Measurements from ENCODE around the gene PIEZO1. TPM values are rescaled to one million over a fixed set of nuclear protein-coding genes. Genes with fewer than 3 reads are reported as not detected.

Gene PIEZO1
- total and polyA plus RNA-seq, 11 donors: 14.2 to 59.7 (median 31.2) TPM

GRCh38 chr16:88783391-88784073 is 1.5 kb downstream of the PIEZO1 start:
- H3K27ac ChIP-seq: peak overlapping the region; percentile 77 to 95 (median 88)
- H3K4me3 ChIP-seq: peak overlapping the region; percentile 56 to 92 (median 70)
- 46 to 54% (median 50%) methylated on average over 11 to 27 of the region's 27 CpGs for WGBS, 4 donors
- no peak for TF ChIP-seq CTCF (IDR thresholded peaks at IDR 0.05)
- TF ChIP-seq POLR2A (IDR thresholded peaks at IDR 0.05): no peak
- DNase-seq (no peak), ATAC-seq (peak in 3 of 4 donors; percentile 18 to 43 (median 29))
- intact Hi-C loops (cut with DNase I): loop anchor here in 9 of 10 donors (2.0 kb wide), 2 partner anchors 39 to 41 kb away; no protein-coding TSS in a partner anchor
- no peaks in the 10 kb centered on the region for H3K36me3 ChIP-seq
- H3K27me3 ChIP-seq: no peaks in the 10 kb centered on the region
- H3K9me3 ChIP-seq: no peaks in the 10 kb centered on the region
- peaks cover 0 to 63% (median 44%) of the 10 kb centered on the region in 12 donors for H3K4me1 ChIP-seq

- TF ChIP-seq CTCF (IDR thresholded peaks at IDR 0.05) (no peak), POLR2A (IDR thresholded peaks at IDR 0.05) (no peak)
- WGBS, 4 donors: 61 to 79% (median 71%) methylated on average over 15 to 16 of the region's 16 CpGs
- no peaks in the 10 kb centered on the region for H3K36me3 ChIP-seq
- ATAC-seq: no peak
- H3K9me3 ChIP-seq: no peaks in the 10 kb centered on the region
- peak overlapping the region in 9 of 12 donors; percentile 56 to 92 (median 74) for H3K4me3 ChIP-seq
- no peaks in the 10 kb centered on the region for H3K27me3 ChIP-seq
- DNase-seq: no peak
- peak overlapping the region; percentile 28 to 95 (median 88) for H3K27ac ChIP-seq
- peaks cover 0 to 71% (median 44%) of the 10 kb centered on the region in 12 donors for H3K4me1 ChIP-seq
- intact Hi-C loops (cut with DNase I): loop anchor here in 1 of 10 donors (2.0 kb wide), 1 partner anchor 38 kb away; no protein-coding TSS in a partner anchor
Measured at GRCh38 chr16:88782454-88783390, 2.3 kb downstream of the PIEZO1 start.

- H3K4me3 ChIP-seq: peak overlapping the region in 1 of 12 donors; percentile 38
- DNase-seq: no peak
- peaks cover 0 to 84% (median 44%) of the 10 kb centered on the region in 12 donors for H3K4me1 ChIP-seq
- ATAC-seq: peak in 3 of 4 donors; percentile 10 to 20 (median 17)
- peaks cover 0 to 4% (median 0%) of the 10 kb centered on the region in 9 donors for H3K36me3 ChIP-seq
- intact Hi-C loops (cut with DNase I): loop anchor here in 1 of 10 donors (2.0 kb wide), 1 partner anchor 37 kb away; no protein-coding TSS in a partner anchor
- 69 to 80% (median 75%) methylated on average over 20 to 28 of the region's 28 CpGs for WGBS, 4 donors
- H3K27ac ChIP-seq: peak overlapping the region in 4 of 12 donors; percentile 18 to 91 (median 60)
- no peaks in the 10 kb centered on the region for H3K27me3 ChIP-seq
- no peak for TF ChIP-seq POLR2A (IDR thresholded peaks at IDR 0.05)
- no peak for TF ChIP-seq CTCF (IDR thresholded peaks at IDR 0.05)
- no peaks in the 10 kb centered on the region for H3K9me3 ChIP-seq
Measured at GRCh38 chr16:88781140-88782077, 3.6 kb downstream of the PIEZO1 start.

All from heart left ventricle (tissue), 16 donors.